Glutamatergic neuron (in vitro differentiated cells): ENCODE results near the gene SLC25A47. TPM values are rescaled to one million over a fixed set of nuclear protein-coding genes. Genes with fewer than 3 reads are reported as not detected.
"Not testable (repeated sequence)": the region's sequence is repeated elsewhere in the genome, so short reads cannot be mapped to it uniquely, and the experiment has no call there.

Source experiments
- DNase-seq: peaks from one replicate; pipeline ENCODE4 v3.0.0; 2022
- H3K27ac Mint-ChIP-seq: one replicate; pipeline ENCODE4 v1.8.0; 2020; ENCODE audit warnings: mild to moderate bottlenecking, mixed read lengths, inconsistent platforms; ENCODE audit not compliant: unreplicated experiment
- H3K27me3 Mint-ChIP-seq: one replicate; pipeline ENCODE4 v1.8.0; 2020; ENCODE audit warnings: mild to moderate bottlenecking, moderate library complexity, mixed read lengths, inconsistent platforms; ENCODE audit not compliant: unreplicated experiment
- H3K36me3 Mint-ChIP-seq: one replicate; pipeline ENCODE4 v1.8.0; 2020; ENCODE audit warnings: mild to moderate bottlenecking, mixed read lengths, inconsistent platforms; ENCODE audit not compliant: unreplicated experiment
- H3K4me1 Mint-ChIP-seq: one replicate; pipeline ENCODE4 v1.8.0; 2020; ENCODE audit warnings: mild to moderate bottlenecking, low read depth, mixed read lengths, inconsistent platforms; ENCODE audit not compliant: unreplicated experiment
- H3K4me3 Mint-ChIP-seq: one replicate; pipeline ENCODE4 v1.8.0; 2020; ENCODE audit warnings: mild to moderate bottlenecking, mixed read lengths, inconsistent platforms; ENCODE audit not compliant: unreplicated experiment
- H3K9me3 Mint-ChIP-seq: one replicate; pipeline ENCODE4 v1.8.0; 2020; ENCODE audit warnings: mild to moderate bottlenecking, moderate library complexity, mixed read lengths, inconsistent platforms; ENCODE audit not compliant: unreplicated experiment
- total RNA-seq: library from RNA; stranded (reverse); fragmentation: NEBNext Ultra II Directional; extraction: Animal tissue kit (Norgen Biotek cat#: 25700); gene quantifications from one replicate; pipeline ENCODE4 v1.2.1, GENCODE V29; 2021; ENCODE audit not compliant: unreplicated experiment
- TF ChIP-seq, protein P1 (sequence below): fragments of 200-600 bp; sonication (generic); IDR thresholded peaks from one replicate; pipeline ENCODE4 v1.5.0; 2021; ENCODE audit not compliant: partially characterized antibody, unreplicated experiment

SLC25A47 gene
- total RNA-seq, 1 donor from 2014 or later: not detected

DNA sequence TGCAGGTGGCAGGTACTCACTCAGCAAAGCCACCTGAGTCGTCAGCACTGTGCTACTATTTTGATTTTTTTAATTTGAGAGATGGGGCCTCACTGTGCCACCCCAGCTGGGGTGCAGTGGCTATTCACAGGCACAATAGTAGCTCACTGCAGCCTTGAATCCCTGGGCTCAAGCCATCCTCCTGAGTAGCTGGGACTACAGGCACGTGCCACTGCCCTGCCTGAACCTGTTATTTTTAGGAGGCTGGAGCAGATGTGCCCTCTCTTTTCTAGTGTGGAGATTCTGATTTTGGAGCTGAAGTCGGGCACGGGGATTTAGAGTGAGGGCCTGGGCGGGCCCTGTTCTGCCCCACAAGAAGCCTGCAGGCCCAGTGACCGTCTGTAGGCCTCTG is 17.3 kb downstream of the SLC25A47 start:
- Mint-ChIP-seq H3K9me3 (peaks cover 5% of the 10 kb centered on the region), H3K27me3 (no peaks in the 10 kb centered on the region), H3K4me3 (no peak overlapping the region), H3K27ac (no peak overlapping the region), H3K4me1 (no peaks in the 10 kb centered on the region), H3K36me3 (no peaks in the 10 kb centered on the region)
- DNase-seq: no peak
- TF ChIP-seq, protein P1, sequence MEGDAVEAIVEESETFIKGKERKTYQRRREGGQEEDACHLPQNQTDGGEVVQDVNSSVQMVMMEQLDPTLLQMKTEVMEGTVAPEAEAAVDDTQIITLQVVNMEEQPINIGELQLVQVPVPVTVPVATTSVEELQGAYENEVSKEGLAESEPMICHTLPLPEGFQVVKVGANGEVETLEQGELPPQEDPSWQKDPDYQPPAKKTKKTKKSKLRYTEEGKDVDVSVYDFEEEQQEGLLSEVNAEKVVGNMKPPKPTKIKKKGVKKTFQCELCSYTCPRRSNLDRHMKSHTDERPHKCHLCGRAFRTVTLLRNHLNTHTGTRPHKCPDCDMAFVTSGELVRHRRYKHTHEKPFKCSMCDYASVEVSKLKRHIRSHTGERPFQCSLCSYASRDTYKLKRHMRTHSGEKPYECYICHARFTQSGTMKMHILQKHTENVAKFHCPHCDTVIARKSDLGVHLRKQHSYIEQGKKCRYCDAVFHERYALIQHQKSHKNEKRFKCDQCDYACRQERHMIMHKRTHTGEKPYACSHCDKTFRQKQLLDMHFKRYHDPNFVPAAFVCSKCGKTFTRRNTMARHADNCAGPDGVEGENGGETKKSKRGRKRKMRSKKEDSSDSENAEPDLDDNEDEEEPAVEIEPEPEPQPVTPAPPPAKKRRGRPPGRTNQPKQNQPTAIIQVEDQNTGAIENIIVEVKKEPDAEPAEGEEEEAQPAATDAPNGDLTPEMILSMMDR: no peak

DNA sequence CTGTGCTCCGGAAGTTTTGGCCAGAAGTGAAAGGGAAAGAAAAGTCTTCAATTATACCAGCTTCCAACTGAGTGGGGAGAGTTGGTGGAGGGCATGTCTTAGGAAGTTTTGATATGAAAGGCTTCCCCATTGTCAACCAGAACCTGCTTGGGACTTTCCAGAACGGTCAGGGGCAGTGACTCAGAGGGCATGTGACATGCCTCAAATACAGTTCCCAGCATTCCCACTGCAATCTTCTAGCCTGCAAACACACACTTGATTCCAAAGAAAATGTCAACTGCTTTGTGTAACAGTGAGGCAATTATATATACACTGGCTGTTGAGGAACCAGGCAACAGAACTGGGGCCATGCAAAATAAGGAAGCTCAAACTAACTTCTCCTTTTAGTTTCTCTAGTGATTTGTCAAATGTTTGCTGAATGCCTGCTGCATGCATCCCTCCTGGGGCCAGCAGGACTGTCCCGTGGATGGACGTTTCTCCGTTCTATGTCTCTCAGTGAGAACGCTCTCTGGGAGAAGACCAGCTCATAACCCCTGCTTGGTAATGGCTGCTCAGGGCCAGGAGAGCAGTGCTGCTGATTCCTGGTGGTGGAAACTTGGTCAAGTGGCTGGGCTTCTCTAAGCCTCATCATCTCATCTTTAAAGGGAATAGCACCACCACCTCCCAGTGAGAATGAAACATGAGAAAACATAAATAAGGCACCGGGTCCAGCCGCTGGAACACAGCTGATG is 18.3 kb downstream of the SLC25A47 start:
- peaks cover 5% of the 10 kb centered on the region for H3K9me3 Mint-ChIP-seq
- no peak overlapping the region for H3K27ac Mint-ChIP-seq
- TF ChIP-seq, protein P1: no peak
- H3K4me3 Mint-ChIP-seq: no peak overlapping the region
- no peaks in the 10 kb centered on the region for H3K27me3 Mint-ChIP-seq
- H3K4me1 Mint-ChIP-seq: peaks cover 5% of the 10 kb centered on the region
- no peaks in the 10 kb centered on the region for H3K36me3 Mint-ChIP-seq
- DNase-seq: no peak

DNA sequence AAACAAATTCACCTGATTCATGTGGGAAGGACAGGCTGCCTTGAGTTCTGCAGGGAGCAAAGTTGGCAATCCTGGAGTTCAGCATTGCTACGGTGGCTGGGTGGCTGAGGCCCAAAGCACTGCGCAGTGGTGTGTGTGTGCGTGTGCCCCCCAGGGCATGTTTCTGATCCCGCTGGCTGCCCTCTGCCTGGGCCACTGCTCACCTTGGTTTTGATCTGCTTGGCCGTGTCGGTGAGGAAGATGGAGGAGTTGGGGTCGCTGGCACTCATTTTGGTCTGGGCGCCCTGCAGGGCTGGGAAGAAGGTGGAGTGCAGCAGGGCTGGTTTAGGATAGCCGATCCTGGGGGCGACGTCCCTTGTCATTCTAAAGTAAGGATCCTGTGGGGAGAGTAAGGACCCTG is 19.1 kb downstream of the SLC25A47 start:
- no peak for DNase-seq
- H3K9me3 Mint-ChIP-seq: peaks cover 5% of the 10 kb centered on the region
- TF ChIP-seq, protein P1: no peak
- H3K4me1 Mint-ChIP-seq: peaks cover 11% of the 10 kb centered on the region
- H3K27ac Mint-ChIP-seq: peak overlapping the region; percentile 56
- H3K36me3 Mint-ChIP-seq: no peaks in the 10 kb centered on the region
- no peaks in the 10 kb centered on the region for H3K27me3 Mint-ChIP-seq
- no peak overlapping the region for H3K4me3 Mint-ChIP-seq

DNA sequence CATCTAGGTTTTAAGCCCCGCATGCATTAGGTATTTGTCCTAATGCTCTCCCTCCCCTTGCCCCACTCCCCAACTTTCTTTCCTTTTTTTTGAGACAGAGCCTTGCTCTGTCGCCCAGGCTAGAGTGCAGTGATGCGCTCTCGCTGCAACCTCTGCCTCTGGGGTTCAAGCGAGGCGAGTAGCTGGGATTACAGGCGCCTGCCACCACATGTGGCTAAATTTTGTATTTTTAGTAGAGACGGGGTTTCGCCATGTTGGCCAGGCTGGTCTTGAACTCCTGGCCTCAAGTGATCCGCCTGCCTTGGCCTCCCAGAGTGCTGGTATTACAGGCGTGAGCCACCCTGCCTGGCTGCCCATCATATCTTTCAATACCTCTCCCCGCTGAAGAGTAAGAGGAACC is 19.7 kb downstream of the SLC25A47 start:
- not testable (repeated sequence) for H3K27ac Mint-ChIP-seq, DNase-seq, H3K27me3 Mint-ChIP-seq, H3K9me3 Mint-ChIP-seq, H3K4me3 Mint-ChIP-seq, H3K36me3 Mint-ChIP-seq
- peaks cover 13% of the 10 kb centered on the region for H3K4me1 Mint-ChIP-seq

DNA sequence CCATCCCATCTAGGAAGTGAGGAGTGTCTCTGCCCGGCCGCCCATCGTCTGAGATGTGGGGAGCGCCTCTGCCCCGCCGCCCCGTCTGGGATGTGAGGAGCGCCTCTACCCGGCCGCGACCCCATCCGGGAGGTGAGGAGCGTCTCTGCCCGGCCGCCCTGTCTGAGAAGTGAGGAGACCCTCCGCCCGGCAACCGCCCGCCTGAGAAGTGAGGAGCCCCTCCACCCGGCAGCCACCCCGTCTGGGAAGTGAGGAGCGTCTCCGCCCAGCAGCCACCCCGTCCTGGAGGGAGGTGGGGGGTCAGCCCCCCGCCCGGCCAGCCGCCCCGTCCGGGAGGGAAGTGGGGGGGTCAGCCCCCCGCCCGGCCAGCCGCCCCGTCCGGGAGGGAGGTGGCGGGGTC is 21.5 kb downstream of the SLC25A47 start:
- H3K4me1 Mint-ChIP-seq: peaks cover 27% of the 10 kb centered on the region
- not testable (repeated sequence) for H3K27me3 Mint-ChIP-seq, H3K9me3 Mint-ChIP-seq, DNase-seq, H3K4me3 Mint-ChIP-seq, H3K27ac Mint-ChIP-seq, H3K36me3 Mint-ChIP-seq

DNA sequence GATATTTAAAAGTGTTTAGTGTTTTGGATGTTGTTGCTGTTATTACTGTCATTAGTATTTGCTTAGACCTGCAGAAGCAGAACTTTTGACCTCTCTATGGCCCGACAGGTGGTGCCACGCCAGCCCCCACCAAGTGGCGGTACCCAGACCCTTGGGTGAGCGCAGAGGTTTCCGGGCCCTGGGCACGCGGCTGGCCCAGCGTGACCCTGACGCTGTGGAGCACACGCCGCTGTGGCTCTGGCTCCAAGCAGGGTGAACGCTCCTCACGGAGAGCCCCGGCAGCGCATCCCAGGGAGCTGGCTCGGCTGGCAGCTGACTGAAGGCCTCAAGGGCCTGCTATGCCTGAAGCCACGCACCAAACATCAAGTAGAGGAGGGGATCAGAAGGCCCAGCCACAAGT is 22.6 kb downstream of the SLC25A47 start:
- Mint-ChIP-seq H3K4me1 (peaks cover 28% of the 10 kb centered on the region), H3K9me3 (peaks cover 6% of the 10 kb centered on the region)

More for the DNA sequence above, 22.6 kb downstream of the SLC25A47 start:
- TF ChIP-seq, protein P1: no peak
- peak overlapping the region; percentile 35 for H3K27ac Mint-ChIP-seq
- no peak for DNase-seq
- no peaks in the 10 kb centered on the region for H3K27me3 Mint-ChIP-seq
- no peak overlapping the region for H3K4me3 Mint-ChIP-seq
- H3K36me3 Mint-ChIP-seq: peaks cover 3% of the 10 kb centered on the region
